Ishikawa (cell line): ENCODE data around the gene PLA1A.

Experiments used
- CEBPB ChIP-seq: IDR thresholded peaks from 2 replicates; pipeline ENCODE4 v1.6.1; 2012
- CREB1 ChIP-seq: IDR thresholded peaks from 2 replicates; pipeline ENCODE4 v1.6.1; 2012; ENCODE audit warnings: low read depth
- EGR1 ChIP-seq: IDR thresholded peaks from 2 replicates; pipeline ENCODE4 v1.6.1; 2012
- EP300 ChIP-seq: IDR thresholded peaks from 2 replicates; pipeline ENCODE4 v1.6.1; 2012; ENCODE audit warnings: borderline replicate concordance
- FOXM1 ChIP-seq: IDR thresholded peaks from 2 replicates; pipeline ENCODE4 v1.6.1; 2012; ENCODE audit warnings: low read depth, borderline replicate concordance
- NFIC ChIP-seq: IDR thresholded peaks from 2 replicates; pipeline ENCODE4 v1.6.1; 2012
- RAD21 ChIP-seq: IDR thresholded peaks from 2 replicates; pipeline ENCODE4 v1.6.1; 2012; ENCODE audit warnings: low read depth
- TAF1 ChIP-seq: IDR thresholded peaks from 2 replicates; pipeline ENCODE4 v1.6.1; 2012; ENCODE audit warnings: low read depth, mild to moderate bottlenecking
- TCF12 ChIP-seq: IDR thresholded peaks from 2 replicates; pipeline ENCODE4 v1.6.1; 2012; ENCODE audit warnings: low read depth
- TEAD4 ChIP-seq: IDR thresholded peaks from 2 replicates; pipeline ENCODE4 v1.6.1; 2012
- YY1 ChIP-seq: IDR thresholded peaks from 2 replicates; pipeline ENCODE4 v1.6.1; 2012; ENCODE audit warnings: low read depth
- ZBTB7A ChIP-seq: IDR thresholded peaks from 2 replicates; pipeline ENCODE4 v1.6.1; 2012; ENCODE audit warnings: low read depth
- TF ChIP-seq, protein P1 (sequence below): IDR thresholded peaks from 2 replicates; pipeline ENCODE4 v1.6.1; 2012
- TF ChIP-seq, protein P2 (sequence below): IDR thresholded peaks from 2 replicates; pipeline ENCODE4 v1.6.1; 2012
- TF ChIP-seq, protein P3 (sequence below): IDR thresholded peaks from 2 replicates; pipeline ENCODE4 v1.6.1; 2012; ENCODE audit warnings: low read depth, mild to moderate bottlenecking

PLA1A gene

DNA sequence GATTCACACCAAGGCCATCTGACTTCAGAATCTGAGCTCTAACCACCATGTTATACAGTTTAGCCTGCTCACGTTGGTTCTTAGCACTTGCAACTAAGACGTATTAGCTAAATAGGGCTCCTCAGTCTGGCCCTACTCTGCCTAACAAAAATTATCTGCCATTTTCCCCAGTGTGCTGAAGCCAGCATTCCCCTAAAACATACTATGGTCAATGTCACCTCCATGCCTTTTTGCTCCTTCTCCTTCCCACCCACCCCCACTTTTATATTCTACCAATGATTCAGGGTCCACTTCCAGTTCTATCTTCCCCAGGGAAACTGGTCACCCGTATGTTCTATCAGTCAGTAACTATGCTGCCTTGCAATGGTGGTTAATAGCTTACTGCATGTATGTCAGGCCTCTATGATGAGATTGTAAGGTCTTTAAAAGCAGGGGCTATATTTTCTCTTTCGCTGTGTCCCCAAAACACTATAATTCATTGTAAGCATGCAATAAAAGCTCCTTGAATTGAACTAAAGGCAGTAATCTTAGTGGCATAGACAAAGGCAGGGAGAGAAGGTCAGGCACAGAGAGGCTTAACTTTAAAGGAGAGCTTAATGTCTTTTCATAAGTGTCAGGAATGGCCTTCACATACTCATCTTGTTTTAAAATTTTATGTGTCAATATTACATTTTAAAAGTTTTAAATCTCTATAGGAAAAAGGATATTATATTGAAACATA lies 39.4 kb downstream of the PLA1A start:
- no peak for TF ChIP-seq RAD21
- TF ChIP-seq TAF1 = no peak

DNA sequence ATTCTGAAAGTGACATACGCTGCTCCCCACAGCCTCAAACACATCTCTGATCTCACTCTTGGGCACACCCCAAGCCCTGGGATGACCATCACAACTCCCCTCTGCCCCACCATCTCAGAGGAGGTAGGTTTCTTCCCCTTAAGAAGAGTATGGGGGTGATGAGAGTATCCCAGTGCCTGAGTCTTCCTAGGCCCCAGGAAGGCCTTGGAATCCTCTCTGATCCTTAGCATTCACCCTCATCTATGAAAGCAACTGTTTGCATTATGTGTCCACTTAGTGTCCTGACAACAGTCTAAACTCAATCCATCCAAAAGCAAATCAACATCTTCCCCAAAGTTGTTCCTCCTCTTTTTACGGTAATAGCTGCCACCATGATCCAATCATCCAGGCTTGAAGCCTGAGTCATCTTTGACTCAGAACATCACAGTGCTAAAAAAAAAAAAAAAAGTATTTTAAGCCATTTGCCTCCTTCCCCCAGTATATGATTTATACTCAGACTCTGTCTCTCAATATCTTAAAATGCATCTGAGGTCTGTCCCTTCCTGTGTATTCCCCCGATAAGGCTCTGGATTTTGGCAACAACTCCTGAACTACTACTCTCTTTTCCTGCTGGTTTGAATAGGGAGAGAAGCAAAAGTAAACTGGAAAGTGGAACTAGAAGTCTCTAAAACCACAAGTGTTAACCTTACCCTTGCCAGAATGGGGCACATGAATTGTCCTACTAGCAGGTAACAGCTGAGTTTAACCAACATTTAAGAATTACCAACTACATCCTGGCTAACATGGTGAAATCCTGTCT lies 40.2 kb downstream of the PLA1A start:
- no peak for TF ChIP-seq NFIC
- TF ChIP-seq TEAD4 = no peak
- no peak for TF ChIP-seq EGR1
- no peak for TF ChIP-seq TCF12
- TF ChIP-seq, protein P1, sequence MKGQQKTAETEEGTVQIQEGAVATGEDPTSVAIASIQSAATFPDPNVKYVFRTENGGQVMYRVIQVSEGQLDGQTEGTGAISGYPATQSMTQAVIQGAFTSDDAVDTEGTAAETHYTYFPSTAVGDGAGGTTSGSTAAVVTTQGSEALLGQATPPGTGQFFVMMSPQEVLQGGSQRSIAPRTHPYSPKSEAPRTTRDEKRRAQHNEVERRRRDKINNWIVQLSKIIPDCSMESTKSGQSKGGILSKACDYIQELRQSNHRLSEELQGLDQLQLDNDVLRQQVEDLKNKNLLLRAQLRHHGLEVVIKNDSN = no peak
- no peak for TF ChIP-seq FOXM1
- no peak for TF ChIP-seq EP300
- TF ChIP-seq, protein P2, sequence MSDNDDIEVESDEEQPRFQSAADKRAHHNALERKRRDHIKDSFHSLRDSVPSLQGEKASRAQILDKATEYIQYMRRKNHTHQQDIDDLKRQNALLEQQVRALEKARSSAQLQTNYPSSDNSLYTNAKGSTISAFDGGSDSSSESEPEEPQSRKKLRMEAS = no peak
- TF ChIP-seq CREB1 = no peak
- no peak for TF ChIP-seq RAD21
- TF ChIP-seq TAF1 = no peak
- TF ChIP-seq CEBPB = no peak
- no peak for TF ChIP-seq YY1
- TF ChIP-seq, protein P3, sequence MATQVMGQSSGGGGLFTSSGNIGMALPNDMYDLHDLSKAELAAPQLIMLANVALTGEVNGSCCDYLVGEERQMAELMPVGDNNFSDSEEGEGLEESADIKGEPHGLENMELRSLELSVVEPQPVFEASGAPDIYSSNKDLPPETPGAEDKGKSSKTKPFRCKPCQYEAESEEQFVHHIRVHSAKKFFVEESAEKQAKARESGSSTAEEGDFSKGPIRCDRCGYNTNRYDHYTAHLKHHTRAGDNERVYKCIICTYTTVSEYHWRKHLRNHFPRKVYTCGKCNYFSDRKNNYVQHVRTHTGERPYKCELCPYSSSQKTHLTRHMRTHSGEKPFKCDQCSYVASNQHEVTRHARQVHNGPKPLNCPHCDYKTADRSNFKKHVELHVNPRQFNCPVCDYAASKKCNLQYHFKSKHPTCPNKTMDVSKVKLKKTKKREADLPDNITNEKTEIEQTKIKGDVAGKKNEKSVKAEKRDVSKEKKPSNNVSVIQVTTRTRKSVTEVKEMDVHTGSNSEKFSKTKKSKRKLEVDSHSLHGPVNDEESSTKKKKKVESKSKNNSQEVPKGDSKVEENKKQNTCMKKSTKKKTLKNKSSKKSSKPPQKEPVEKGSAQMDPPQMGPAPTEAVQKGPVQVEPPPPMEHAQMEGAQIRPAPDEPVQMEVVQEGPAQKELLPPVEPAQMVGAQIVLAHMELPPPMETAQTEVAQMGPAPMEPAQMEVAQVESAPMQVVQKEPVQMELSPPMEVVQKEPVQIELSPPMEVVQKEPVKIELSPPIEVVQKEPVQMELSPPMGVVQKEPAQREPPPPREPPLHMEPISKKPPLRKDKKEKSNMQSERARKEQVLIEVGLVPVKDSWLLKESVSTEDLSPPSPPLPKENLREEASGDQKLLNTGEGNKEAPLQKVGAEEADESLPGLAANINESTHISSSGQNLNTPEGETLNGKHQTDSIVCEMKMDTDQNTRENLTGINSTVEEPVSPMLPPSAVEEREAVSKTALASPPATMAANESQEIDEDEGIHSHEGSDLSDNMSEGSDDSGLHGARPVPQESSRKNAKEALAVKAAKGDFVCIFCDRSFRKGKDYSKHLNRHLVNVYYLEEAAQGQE = no peak

DNA sequence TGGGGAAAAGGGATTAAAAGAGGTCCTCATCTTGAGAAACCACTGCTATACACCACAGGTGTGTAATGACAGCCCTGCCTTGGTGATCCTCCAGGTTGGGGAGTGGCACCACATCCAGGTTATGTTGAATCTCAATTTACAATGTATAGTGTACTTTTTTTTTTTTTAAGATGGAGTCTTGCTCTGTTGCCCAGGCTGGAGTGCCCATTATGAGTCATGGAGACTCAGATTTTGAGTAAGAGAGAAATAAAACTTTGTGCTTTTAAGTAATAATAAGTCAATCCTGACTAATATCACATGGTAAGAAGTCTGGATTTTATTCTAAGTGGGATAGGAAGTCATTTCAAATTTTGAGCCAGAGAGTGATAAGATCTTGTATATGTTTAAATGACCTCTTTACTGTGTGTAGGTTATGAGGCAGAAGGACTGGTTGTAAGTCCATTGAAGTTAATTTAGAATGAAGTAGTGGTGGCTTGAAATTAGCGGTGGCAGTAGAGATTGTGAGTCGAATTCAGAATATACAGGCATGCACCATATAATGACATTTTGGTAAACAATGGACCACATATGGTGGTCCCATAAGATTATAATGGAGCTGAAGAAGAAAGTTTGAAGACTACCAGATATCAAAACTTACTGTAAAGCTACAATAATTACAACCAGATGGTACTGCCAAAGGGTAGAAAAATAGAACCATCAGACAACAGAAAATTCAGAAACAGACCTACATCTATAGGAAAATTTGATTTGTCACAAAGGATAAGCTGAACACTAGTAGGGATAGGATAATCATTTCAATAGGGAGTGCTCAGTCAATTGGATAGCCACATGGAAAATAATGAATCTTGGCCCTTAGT lies 42.0 kb downstream of the PLA1A start:
- TF ChIP-seq CEBPB (no peak), TEAD4 (no peak)
- TF ChIP-seq, protein P1 = no peak

DNA sequence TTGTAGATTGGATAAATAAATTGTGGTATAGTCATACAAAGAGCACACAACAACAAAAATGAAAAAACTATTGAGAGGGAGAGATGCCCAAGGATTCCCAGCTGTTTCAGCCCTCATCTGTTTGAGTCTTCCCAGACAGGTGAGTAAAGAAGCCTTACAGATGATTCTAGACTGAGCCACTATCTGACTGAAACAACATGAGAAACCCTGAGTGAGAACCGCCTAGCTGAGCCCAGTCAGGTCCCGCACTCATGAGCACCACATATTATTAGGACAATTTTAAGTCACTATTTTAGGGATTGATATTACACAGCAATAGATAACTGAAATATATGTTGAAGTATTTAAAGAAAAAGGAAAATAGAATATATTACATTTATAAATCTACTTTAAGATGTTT lies 43.7 kb downstream of the PLA1A start:
- TF ChIP-seq YY1 = no peak
- no peak for TF ChIP-seq ZBTB7A

DNA sequence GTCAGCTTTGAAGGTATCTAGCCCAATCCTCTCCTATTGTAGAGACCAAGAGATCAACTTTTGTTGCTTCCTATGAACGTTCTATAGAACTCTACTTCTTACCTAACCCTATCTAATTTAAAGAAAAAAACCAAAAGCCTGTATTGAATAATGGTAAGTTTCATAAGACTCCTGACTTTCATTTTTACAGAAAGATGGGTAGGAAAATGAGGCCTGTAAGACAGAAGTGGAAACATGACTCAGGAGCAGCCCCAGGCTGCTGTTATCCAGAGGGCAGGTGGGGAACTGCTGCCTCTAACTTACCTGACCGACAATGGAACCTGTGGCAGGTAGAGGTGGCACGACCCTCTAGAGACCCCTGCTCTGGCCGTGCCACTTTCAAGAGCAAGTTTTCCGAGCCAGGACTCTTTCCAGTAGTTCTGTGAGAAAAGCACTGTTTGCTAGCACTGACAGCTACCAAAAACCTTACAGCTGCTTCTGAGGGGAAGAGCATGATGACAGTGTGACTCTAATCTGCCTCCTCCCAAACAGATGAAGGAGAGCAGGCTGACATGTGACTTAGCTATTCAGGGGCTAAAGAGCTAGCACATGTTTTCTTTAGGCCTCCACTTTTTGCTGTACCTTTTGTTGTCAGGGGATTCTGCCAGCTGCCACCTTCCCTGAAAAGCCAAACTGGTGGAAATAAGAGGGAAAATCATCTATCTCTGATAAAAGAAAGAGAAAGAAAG lies 45.2 kb downstream of the PLA1A start:
- TF ChIP-seq FOXM1 = no peak
- TF ChIP-seq EGR1 = no peak
- no peak for TF ChIP-seq EP300
- TF ChIP-seq, protein P1 = no peak
- TF ChIP-seq TAF1 = no peak
- no peak for TF ChIP-seq NFIC
- TF ChIP-seq ZBTB7A = no peak
- no peak for TF ChIP-seq CREB1
- TF ChIP-seq, protein P3 = no peak
- TF ChIP-seq, protein P2 = no peak
- TF ChIP-seq RAD21 = no peak
- TF ChIP-seq TCF12 = no peak
- no peak for TF ChIP-seq CEBPB
- no peak for TF ChIP-seq YY1
- TF ChIP-seq TEAD4 = no peak
